ENCODE measurements around the gene METTL1. TPM values are rescaled to one million over a fixed set of nuclear protein-coding genes. Genes with fewer than 3 reads are reported as not detected.

The METTL1 gene
- total RNA-seq, 2 donors from 2014 or later: 9.3 to 11.6 TPM

DNA sequence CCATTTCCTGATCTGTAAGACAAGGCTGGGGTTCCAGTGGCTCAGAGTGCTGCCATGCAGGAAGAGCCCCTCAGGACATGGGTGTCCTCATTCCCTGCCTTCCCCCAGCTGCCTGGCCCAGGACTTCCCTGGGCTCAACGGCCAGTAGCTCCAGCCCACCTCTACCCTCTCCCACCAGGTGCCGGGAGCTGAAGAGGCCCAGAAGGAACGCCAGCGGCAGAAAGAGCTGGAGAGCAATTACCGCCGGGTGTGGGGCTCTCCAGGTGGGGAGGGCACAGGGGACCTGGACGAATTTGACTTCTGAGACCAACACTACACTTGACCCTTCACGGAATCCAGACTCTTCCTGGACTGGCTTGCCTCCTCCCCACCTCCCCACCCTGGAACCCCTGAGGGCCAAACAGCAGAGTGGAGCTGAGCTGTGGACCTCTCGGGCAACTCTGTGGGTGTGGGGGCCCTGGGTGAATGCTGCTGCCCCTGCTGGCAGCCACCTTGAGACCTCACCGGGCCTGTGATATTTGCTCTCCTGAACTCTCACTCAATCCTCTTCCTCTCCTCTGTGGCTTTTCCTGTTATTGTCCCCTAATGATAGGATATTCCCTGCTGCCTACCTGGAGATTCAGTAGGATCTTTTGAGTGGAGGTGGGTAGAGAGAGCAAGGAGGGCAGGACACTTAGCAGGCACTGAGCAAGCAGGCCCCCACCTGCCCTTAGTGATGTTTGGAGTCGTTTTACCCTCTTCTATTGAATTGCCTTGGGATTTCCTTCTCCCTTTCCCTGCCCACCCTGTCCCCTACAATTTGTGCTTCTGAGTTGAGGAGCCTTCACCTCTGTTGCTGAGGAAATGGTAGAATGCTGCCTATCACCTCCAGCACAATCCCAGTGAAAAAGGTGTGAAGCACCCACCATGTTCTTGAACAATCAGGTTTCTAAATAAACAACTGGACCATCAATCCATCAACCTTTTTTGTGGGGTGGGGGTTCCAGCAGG, 51.0 kb downstream of the METTL1 start:
- DNase-seq (no peak), ATAC-seq (no peak)
- intact Hi-C loops (cut with DNase I, micrococcal nuclease): no loop called here

DNA sequence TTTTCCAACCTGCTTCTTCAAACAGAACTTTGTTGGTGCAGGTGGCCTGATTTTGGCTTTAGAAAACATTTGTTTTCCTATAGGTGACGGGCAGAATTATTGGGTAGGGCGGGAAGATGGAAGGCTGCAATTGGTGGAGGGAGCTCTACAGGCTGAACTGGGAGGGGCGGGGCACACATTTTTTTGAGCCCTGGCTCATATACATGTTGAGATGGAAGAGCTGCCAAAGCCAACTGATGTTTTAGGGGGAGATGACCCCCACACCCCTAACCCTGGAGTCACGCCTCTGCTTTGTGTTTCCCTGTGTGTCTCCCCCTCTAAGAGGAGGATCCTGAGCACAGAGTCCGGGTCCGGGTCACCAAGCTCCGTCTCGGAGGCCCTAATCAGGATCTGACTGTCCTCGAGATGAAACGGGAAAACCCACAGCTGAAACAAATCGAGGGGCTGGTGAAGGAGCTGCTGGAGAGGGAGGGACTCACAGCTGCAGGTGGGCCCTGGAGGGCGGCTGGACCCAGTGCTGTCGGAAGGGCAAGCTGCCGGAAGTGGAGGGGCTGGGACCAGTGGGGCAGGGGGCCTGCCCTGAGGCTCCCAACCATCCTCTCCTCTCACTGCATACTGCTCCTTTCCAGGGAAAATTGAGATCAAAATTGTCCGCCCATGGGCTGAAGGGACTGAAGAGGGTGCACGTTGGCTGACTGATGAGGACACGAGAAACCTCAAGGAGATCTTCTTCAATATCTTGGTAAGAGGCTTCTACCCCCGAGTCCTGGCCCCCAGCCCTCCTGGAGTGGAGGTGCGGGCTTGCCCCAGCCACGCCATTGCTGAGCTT, 51.9 kb downstream of the METTL1 start:
- no peak for DNase-seq
- no peak for ATAC-seq
- intact Hi-C loops (cut with DNase I, micrococcal nuclease): no loop called here

GRCh38 chr12:57718641-57719528, 53.0 kb downstream of the METTL1 start:
- DNase-seq (no peak), ATAC-seq (no peak)
- intact Hi-C loops (cut with DNase I, micrococcal nuclease): no loop called here

Small RNAs within 50 kb of the gene (microRNA-seq; reads per million reads assigned to microRNA genes)
- 0 reads per million in 2 donors for gene MIR6759

Other genes starting within 250 kb of the METTL1 start
- 100 to 1,000 TPM; 104 to 116 TPM for gene MBD6, start 249.3 kb downstream of the METTL1 start, total RNA-seq
- 100 to 1,000 TPM; 139 to 151 TPM for gene DCTN2, start 224.9 kb downstream of the METTL1 start, total RNA-seq
- gene KIF5A, start 222.1 kb downstream of the METTL1 start, total RNA-seq: 1 to 10 TPM in 1 of 2 donors, under 1 TPM in 1; 0.85 to 1.3 TPM
- 10 to 100 TPM; 63.5 to 67.9 TPM for gene PIP4K2C, start 180.9 kb downstream of the METTL1 start, total RNA-seq
- gene DTX3, start 167.3 kb downstream of the METTL1 start, total RNA-seq: 10 to 100 TPM in 1 of 2 donors, 1 to 10 TPM in 1; 3.7 to 10.2 TPM
- 10 to 100 TPM in 1 of 2 donors, 1 to 10 TPM in 1; 3.1 to 14.9 TPM for gene ARHGEF25, start 160.7 kb downstream of the METTL1 start, total RNA-seq
- under 1 TPM; 0.34 to 0.98 TPM for gene B4GALNT1, start 138.9 kb downstream of the METTL1 start, total RNA-seq
- 100 to 1,000 TPM; 310 to 322 TPM for gene OS9, start 78.0 kb downstream of the METTL1 start, total RNA-seq
- gene AGAP2, start 33.4 kb downstream of the METTL1 start, total RNA-seq: 1 to 10 TPM in 1 of 2 donors, under 1 TPM in 1; 0.92 to 1.5 TPM
- gene TSPAN31, start 27.1 kb downstream of the METTL1 start, total RNA-seq: 10 to 100 TPM; 28.9 to 40.6 TPM
- 10 to 100 TPM; 38.4 to 46.0 TPM for gene CDK4, start 19.8 kb downstream of the METTL1 start, total RNA-seq
- 10 to 100 TPM; 12.2 to 13.1 TPM for gene MARCHF9, start 17.0 kb downstream of the METTL1 start, total RNA-seq
- 1 to 10 TPM in 1 of 2 donors, under 1 TPM in 1; 0.87 to 1.7 TPM for gene CYP27B1, start 5.0 kb downstream of the METTL1 start, total RNA-seq
- 1 to 10 TPM; 4.8 to 6.8 TPM for gene EEF1AKMT3, start 509 bp upstream of the METTL1 start, total RNA-seq
- 10 to 100 TPM; 25.3 to 31.8 TPM for gene TSFM, start 10.7 kb upstream of the METTL1 start, total RNA-seq
- 1 to 10 TPM; 7.5 to 7.7 TPM for gene AVIL, start 46.6 kb upstream of the METTL1 start, total RNA-seq
- gene CTDSP2, start 74.6 kb upstream of the METTL1 start, total RNA-seq: 100 to 1,000 TPM; 152 to 254 TPM
- 10 to 100 TPM; 13.9 to 16.1 TPM for gene ATP23, start 169.5 kb upstream of the METTL1 start, total RNA-seq

All from left colon (tissue), 2 donors.